HepG2 (cell line): ENCODE data around the gene TOR1AIP1. TPM values are rescaled to one million over a fixed set of nuclear protein-coding genes. Genes with fewer than 3 reads are reported as not detected.

ENCODE experiments used
- FOXA1 ChIP-seq, 2 experiments: fragments of 450-650 bp in 1 of 2; sonication (generic) in 1 of 2; formaldehyde crosslinking in 1 of 2; IDR thresholded peaks; 2 replicates each; pipeline versions ENCODE4 v1.4.0 to v1.6.1; 2016 to 2020; ENCODE audit warnings: missing genetic modification reagents in 1 of 2
- FOXK2 ChIP-seq: fragments of 450-650 bp; IDR thresholded peaks from 2 replicates; pipeline ENCODE4 v1.6.1; 2016
- HBP1 ChIP-seq: IDR thresholded peaks from 2 replicates; pipeline ENCODE4 v1.6.1; 2016; ENCODE audit warnings: low read depth, control low read depth
- HES4 ChIP-seq: sonication (generic); formaldehyde crosslinking; IDR thresholded peaks from 2 replicates; pipeline ENCODE4 v1.9.0; 2021; ENCODE audit warnings: mild to moderate bottlenecking, missing genetic modification reagents, borderline replicate concordance
- HMGXB4 ChIP-seq, 2 experiments: sonication (generic) in 1 of 2; formaldehyde crosslinking in 1 of 2; IDR thresholded peaks; 2 replicates each; pipeline versions ENCODE4 v1.4.0 to v1.6.1; 2018 to 2020; ENCODE audit warnings: missing genetic modification reagents in 2 of 2, borderline replicate concordance in 1 of 2, low read depth in 1 of 2, mild to moderate bottlenecking in 1 of 2, missing biosample characterization in 1 of 2
- NCOA2 ChIP-seq: sonication (generic); formaldehyde crosslinking; IDR thresholded peaks from 2 replicates; pipeline ENCODE4 v1.8.0; 2022; ENCODE audit warnings: inconsistent platforms
- PHF8 ChIP-seq: sonication (generic); formaldehyde crosslinking; IDR thresholded peaks from 2 replicates; pipeline ENCODE4 v1.5.0; 2020; ENCODE audit warnings: missing genetic modification reagents
- POLR2G ChIP-seq: fragments of 200-400 bp; formaldehyde crosslinking; IDR thresholded peaks from 2 replicates; pipeline ENCODE4 v1.6.1; 2018; ENCODE audit warnings: mild to moderate bottlenecking, low read depth, low read length, moderate library complexity
- RBFOX2 ChIP-seq: fragments of 200-400 bp; formaldehyde crosslinking; IDR thresholded peaks from 2 replicates; pipeline ENCODE4 v1.6.1; 2017; ENCODE audit warnings: low read depth, mild to moderate bottlenecking, low read length
- SOX13 ChIP-seq, 3 experiments: fragments of 450-650 bp in 1 of 3; sonication (generic) in 1 of 3; formaldehyde crosslinking in 1 of 3; IDR thresholded peaks in 2 of 3; conservative IDR thresholded peaks in 1 of 3; 2 replicates each; pipeline versions ENCODE4 v1.5.0 to v1.6.1; 2016 to 2020; ENCODE audit warnings: antibody characterized with exemption in 1 of 3, mild to moderate bottlenecking in 1 of 3, missing compliant biosample characterization in 1 of 3, missing genetic modification reagents in 1 of 3, moderate library complexity in 1 of 3
- STAT5B ChIP-seq: sonication (generic); formaldehyde crosslinking; IDR thresholded peaks from 2 replicates; pipeline ENCODE4 v1.4.0; 2020; ENCODE audit warnings: missing genetic modification reagents
- ZKSCAN1 ChIP-seq: fragments of 150-350 bp; IDR thresholded peaks from 2 replicates; pipeline ENCODE4 v1.6.1; 2014; ENCODE audit warnings: low read length
- ZMAT5 ChIP-seq: sonication (generic); formaldehyde crosslinking; IDR thresholded peaks from 2 replicates; pipeline ENCODE4 v1.5.0; 2020; ENCODE audit warnings: mild to moderate bottlenecking, low read depth, missing genetic modification reagents, borderline replicate concordance
- ZNF350 ChIP-seq: sonication (generic); formaldehyde crosslinking; IDR thresholded peaks from 2 replicates; pipeline ENCODE4 v1.4.0; 2020; ENCODE audit warnings: mild to moderate bottlenecking, low read depth, missing genetic modification reagents, borderline replicate concordance
- ZUFSP ChIP-seq: sonication (generic); formaldehyde crosslinking; IDR thresholded peaks from 2 replicates; pipeline ENCODE4 v1.9.0; 2021; ENCODE audit warnings: missing genetic modification reagents, mild to moderate bottlenecking, borderline replicate concordance
- polyA plus RNA-seq, 8 experiments: library from polyadenylated mRNA; depleted of rRNA in 3 of 8; stranded (reverse) in 7 of 8; unstranded in 1 of 8; fragments of >200 nt; fragmentation: Illumina TruSeq in 4 of 8; extraction: Trizol in 4 of 8; gene quantifications; 2 replicates each; pipeline versions ENCODE4 v1.2.1 to v1.2.3, GENCODE V29; 2011 to 2016; ENCODE audit warnings: low read depth in 4 of 8, missing spikeins in 1 of 8, mixed read lengths in 1 of 8; ENCODE audit not compliant: insufficient read depth in 1 of 8
- total RNA-seq, 5 experiments: library from RNA; depleted of rRNA; stranded (reverse); fragments of >200 nt; fragmentation: Illumina TruSeq; extraction: Trizol; gene quantifications; 2 replicates each; pipeline ENCODE4 v1.2.3, GENCODE V29; 2016; ENCODE audit warnings: low read depth in 1 of 5
- TF ChIP-seq, protein P1 (sequence below): sonication (generic); formaldehyde crosslinking; IDR thresholded peaks from 2 replicates; pipeline ENCODE4 v1.9.0; 2022; ENCODE audit warnings: missing genetic modification reagents, mild to moderate bottlenecking, borderline replicate concordance
- TF ChIP-seq, protein P2 (sequence below): sonication (generic); formaldehyde crosslinking; IDR thresholded peaks from 2 replicates; pipeline ENCODE4 v1.5.1; 2020; ENCODE audit warnings: missing genetic modification reagents, mild to moderate bottlenecking, borderline replicate concordance

Gene TOR1AIP1
- total and polyA plus RNA-seq, 2 of the 13 experiments (the other 11 are each of a cell fraction or from before 2014, with no cell fraction given): 15.6 to 29.0 TPM

DNA sequence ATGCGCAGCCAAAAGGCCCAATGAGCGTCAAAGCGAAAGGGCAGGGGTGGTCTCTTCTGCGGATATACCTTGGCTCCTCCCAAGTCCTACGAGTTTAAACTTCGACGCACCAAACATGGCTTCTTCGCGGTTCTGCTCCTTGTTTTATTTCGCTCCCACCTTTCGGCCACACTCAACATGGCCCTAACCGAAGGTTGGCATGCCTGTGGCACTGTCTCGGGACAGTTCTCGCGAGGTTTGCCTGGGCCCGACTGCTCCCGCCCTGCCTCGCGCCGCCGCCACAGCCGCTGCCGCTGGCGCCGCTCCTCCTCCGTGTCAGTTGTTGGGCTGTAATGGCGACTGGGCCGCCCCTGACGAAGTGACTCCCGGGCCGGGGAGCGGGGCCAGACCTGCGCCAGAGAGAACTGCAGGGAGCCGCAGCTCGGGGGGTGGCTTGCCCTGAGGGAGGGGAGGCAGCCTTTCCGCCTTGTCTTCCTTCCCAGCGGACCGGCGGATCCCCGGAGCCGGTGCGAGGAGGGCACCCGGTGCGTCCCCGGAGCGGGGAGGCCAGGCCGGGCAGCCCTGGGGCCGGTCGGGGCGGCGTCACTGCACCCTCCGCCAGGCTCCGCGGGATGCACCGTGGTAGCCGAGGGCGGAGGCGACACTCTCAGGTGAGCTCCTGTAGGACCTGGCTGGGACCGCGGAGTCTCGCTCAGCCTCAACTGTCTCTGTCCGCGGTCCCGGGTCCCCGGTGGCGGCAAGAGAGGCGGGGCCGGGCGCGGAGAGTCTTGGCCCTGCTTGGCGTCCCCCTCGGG, 72.6 kb downstream of the TOR1AIP1 start, which contains the start of gene CEP350 (continued):
- TF ChIP-seq PHF8 (CRISPR knock-in tag) (peak; percentile 98), POLR2G (peak; percentile 93), FOXK2 (peak; percentile 71; the same call in 1 of the 2 replicates), ZUFSP (no peak), ZNF350 (CRISPR knock-in tag) (peak; percentile 94), SOX13 (IDR thresholded peaks at IDR 0.05) (no peak), SOX13 (CRISPR knock-in tag; conservative IDR thresholded peaks at IDR 0.05 in 1 of 2, IDR thresholded peaks at IDR 0.05 in 1 of 2) (peak in 1 of 2 experiments; percentile 10; a peak in 1 of 4 replicates), ZKSCAN1 (no peak), HMGXB4 (CRISPR knock-in tag; IDR thresholded peaks at IDR 0.05; ENCODE audit: borderline replicate concordance in 1 of 2, low read depth in 1 of 2) (peak; percentile 95 to 98), HBP1 (CRISPR knock-in tag) (peak; percentile 74), HES4 (peak; percentile 42; the same call in 1 of the 2 replicates), RBFOX2 (peak; percentile 95), ZMAT5 (no peak), STAT5B (CRISPR knock-in tag) (0 out of 2 replicates have a peak, but pooled peaks have one; percentile 30), FOXA1 (IDR thresholded peaks at IDR 0.05) (no peak), FOXA1 (CRISPR knock-in tag; IDR thresholded peaks at IDR 0.05) (peak; percentile 55; the same call in 1 of the 2 replicates), NCOA2 (CRISPR knock-in tag) (peak; percentile 25; the same call in 1 of the 2 replicates)
- TF ChIP-seq, protein P1, sequence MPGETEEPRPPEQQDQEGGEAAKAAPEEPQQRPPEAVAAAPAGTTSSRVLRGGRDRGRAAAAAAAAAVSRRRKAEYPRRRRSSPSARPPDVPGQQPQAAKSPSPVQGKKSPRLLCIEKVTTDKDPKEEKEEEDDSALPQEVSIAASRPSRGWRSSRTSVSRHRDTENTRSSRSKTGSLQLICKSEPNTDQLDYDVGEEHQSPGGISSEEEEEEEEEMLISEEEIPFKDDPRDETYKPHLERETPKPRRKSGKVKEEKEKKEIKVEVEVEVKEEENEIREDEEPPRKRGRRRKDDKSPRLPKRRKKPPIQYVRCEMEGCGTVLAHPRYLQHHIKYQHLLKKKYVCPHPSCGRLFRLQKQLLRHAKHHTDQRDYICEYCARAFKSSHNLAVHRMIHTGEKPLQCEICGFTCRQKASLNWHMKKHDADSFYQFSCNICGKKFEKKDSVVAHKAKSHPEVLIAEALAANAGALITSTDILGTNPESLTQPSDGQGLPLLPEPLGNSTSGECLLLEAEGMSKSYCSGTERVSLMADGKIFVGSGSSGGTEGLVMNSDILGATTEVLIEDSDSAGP (CRISPR knock-in tag): peak; percentile 92
- TF ChIP-seq, protein P2, sequence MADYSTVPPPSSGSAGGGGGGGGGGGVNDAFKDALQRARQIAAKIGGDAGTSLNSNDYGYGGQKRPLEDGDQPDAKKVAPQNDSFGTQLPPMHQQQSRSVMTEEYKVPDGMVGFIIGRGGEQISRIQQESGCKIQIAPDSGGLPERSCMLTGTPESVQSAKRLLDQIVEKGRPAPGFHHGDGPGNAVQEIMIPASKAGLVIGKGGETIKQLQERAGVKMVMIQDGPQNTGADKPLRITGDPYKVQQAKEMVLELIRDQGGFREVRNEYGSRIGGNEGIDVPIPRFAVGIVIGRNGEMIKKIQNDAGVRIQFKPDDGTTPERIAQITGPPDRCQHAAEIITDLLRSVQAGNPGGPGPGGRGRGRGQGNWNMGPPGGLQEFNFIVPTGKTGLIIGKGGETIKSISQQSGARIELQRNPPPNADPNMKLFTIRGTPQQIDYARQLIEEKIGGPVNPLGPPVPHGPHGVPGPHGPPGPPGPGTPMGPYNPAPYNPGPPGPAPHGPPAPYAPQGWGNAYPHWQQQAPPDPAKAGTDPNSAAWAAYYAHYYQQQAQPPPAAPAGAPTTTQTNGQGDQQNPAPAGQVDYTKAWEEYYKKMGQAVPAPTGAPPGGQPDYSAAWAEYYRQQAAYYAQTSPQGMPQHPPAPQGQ (CRISPR knock-in tag): 0 out of 2 replicates have a peak, but pooled peaks have one; percentile 51
